Upper lobe of right lung (tissue), 1 donor: ENCODE results near the gene CELF4. TPM values are rescaled to one million over a fixed set of nuclear protein-coding genes. Genes with fewer than 3 reads are reported as not detected.

ENCODE experiments used
- ATAC-seq: fragments of 200-7000 bp; cut with Tn5 transposase; one replicate; pipeline ENCODE4 v1.9.1; 2020; ENCODE audit warnings: mild to moderate bottlenecking, moderate library complexity
- DNase-seq: peaks from one replicate; pipeline ENCODE4 v3.0.0-alpha.2; 2020
- H3K27ac ChIP-seq: fragments of 200-600 bp; one replicate; pipeline ENCODE4 v1.8.0; 2022
- H3K27me3 ChIP-seq: fragments of 200-600 bp; one replicate; pipeline ENCODE4 v1.8.0; 2022; ENCODE audit warnings: mild to moderate bottlenecking
- H3K36me3 ChIP-seq: fragments of 200-600 bp; one replicate; pipeline ENCODE4 v1.8.0; 2022
- H3K4me1 ChIP-seq: fragments of 200-600 bp; one replicate; pipeline ENCODE4 v1.8.0; 2022
- H3K4me3 ChIP-seq: fragments of 200-600 bp; one replicate; pipeline ENCODE4 v1.8.0; 2022; ENCODE audit warnings: mild to moderate bottlenecking
- H3K9me3 ChIP-seq: fragments of 200-600 bp; one replicate; pipeline ENCODE4 v1.8.0; 2022
- intact Hi-C: fragments of 100-400 bp; cut with DNase I; formaldehyde crosslinking; loops from one replicate; pipeline ENCODE4 v1.11.0; 2022
- total RNA-seq: library from RNA; stranded (reverse); fragmentation: NEBNext Ultra II Directional; extraction: Animal tissue kit (Norgen Biotek cat#: 25700); gene quantifications from one replicate; pipeline ENCODE4 v1.2.1, GENCODE V29; 2021
- TF ChIP-seq, protein P1 (sequence below): fragments of 200-600 bp; IDR thresholded peaks from one replicate; pipeline ENCODE4 v1.8.0; 2022; ENCODE audit warnings: antibody characterized with exemption
- donor health status: DM: no; HTN: yes; CAD: no; lungs with severe emphysema.

Gene CELF4
- total RNA-seq, 1 donor from 2014 or later = 1.2 TPM

GRCh38 chr18:37572736-37573135 lies 7.1 kb upstream of the CELF4 start:
- Histone ChIP-seq H3K4me1 (peaks cover under 1% of the 10 kb centered on the region), H3K4me3 (no peak overlapping the region), H3K27ac (no peak overlapping the region), H3K9me3 (no peaks in the 10 kb centered on the region), H3K36me3 (no peaks in the 10 kb centered on the region), H3K27me3 (peaks cover 41% of the 10 kb centered on the region)
- intact Hi-C loops = no loop called here
- TF ChIP-seq, protein P1, sequence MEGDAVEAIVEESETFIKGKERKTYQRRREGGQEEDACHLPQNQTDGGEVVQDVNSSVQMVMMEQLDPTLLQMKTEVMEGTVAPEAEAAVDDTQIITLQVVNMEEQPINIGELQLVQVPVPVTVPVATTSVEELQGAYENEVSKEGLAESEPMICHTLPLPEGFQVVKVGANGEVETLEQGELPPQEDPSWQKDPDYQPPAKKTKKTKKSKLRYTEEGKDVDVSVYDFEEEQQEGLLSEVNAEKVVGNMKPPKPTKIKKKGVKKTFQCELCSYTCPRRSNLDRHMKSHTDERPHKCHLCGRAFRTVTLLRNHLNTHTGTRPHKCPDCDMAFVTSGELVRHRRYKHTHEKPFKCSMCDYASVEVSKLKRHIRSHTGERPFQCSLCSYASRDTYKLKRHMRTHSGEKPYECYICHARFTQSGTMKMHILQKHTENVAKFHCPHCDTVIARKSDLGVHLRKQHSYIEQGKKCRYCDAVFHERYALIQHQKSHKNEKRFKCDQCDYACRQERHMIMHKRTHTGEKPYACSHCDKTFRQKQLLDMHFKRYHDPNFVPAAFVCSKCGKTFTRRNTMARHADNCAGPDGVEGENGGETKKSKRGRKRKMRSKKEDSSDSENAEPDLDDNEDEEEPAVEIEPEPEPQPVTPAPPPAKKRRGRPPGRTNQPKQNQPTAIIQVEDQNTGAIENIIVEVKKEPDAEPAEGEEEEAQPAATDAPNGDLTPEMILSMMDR = no peak
- ATAC-seq (no peak), DNase-seq (no peak)

- Histone ChIP-seq H3K9me3 (no peaks in the 10 kb centered on the region), H3K27ac (no peak overlapping the region), H3K36me3 (no peaks in the 10 kb centered on the region), H3K4me1 (peaks cover 15% of the 10 kb centered on the region), H3K4me3 (no peak overlapping the region), H3K27me3 (peaks cover 56% of the 10 kb centered on the region)
- no peak for ATAC-seq
- intact Hi-C loops = no loop called here
- peak; percentile 45 for DNase-seq
- TF ChIP-seq, protein P1 = no peak
Observed at GRCh38 chr18:37571266-37571665, 5.7 kb upstream of the CELF4 start.

- Histone ChIP-seq H3K4me3 (no peak overlapping the region), H3K36me3 (no peaks in the 10 kb centered on the region), H3K27ac (no peak overlapping the region), H3K27me3 (peaks cover 60% of the 10 kb centered on the region), H3K4me1 (peaks cover 17% of the 10 kb centered on the region), H3K9me3 (no peaks in the 10 kb centered on the region)
- intact Hi-C loops = no loop called here
- ATAC-seq (no peak), DNase-seq (no peak)
- TF ChIP-seq, protein P1 = no peak
Observed at GRCh38 chr18:37570336-37570930, 4.8 kb upstream of the CELF4 start.

- Histone ChIP-seq H3K4me3 (no peak overlapping the region), H3K9me3 (no peaks in the 10 kb centered on the region), H3K27ac (no peak overlapping the region), H3K27me3 (peaks cover 73% of the 10 kb centered on the region), H3K36me3 (no peaks in the 10 kb centered on the region), H3K4me1 (peaks cover 17% of the 10 kb centered on the region)
- intact Hi-C loops = no loop called here
- DNase-seq = no peak
- ATAC-seq = no peak
- TF ChIP-seq, protein P1 = no peak
Observed at GRCh38 chr18:37568671-37569070, 3.1 kb upstream of the CELF4 start.

GRCh38 chr18:37567994-37568359 lies 2.4 kb upstream of the CELF4 start:
- intact Hi-C loops = no loop called here
- DNase-seq = no peak
- peaks cover 73% of the 10 kb centered on the region for H3K27me3 ChIP-seq
- H3K4me1 ChIP-seq = peaks cover 17% of the 10 kb centered on the region
- TF ChIP-seq, protein P1 = no peak
- no peaks in the 10 kb centered on the region for H3K9me3 ChIP-seq
- ATAC-seq = no peak
- H3K27ac ChIP-seq = no peak overlapping the region
- no peak overlapping the region for H3K4me3 ChIP-seq
- H3K36me3 ChIP-seq = no peaks in the 10 kb centered on the region
